Measurements from ENCODE around the gene MDH2.
A peak's percentile ranks its signal among the peaks of the same experiment; 100 is the strongest.
"Not testable (repeated sequence)": the region's sequence is repeated elsewhere in the genome, so short reads cannot be mapped to it uniquely, and the experiment has no call there.

Gene MDH2

GRCh38 chr7:76008156-76008687 is 39.7 kb upstream of the MDH2 start:
- Mint-ChIP-seq H3K4me3 (no peak overlapping the region), H3K27ac (no peak overlapping the region), H3K27me3 (ENCODE audit: low read depth) (no peaks in the 10 kb centered on the region), H3K9me3 (no peaks in the 10 kb centered on the region), H3K36me3 (ENCODE audit: low read depth) (peaks cover 25% of the 10 kb centered on the region), H3K4me1 (peaks cover 20% of the 10 kb centered on the region)
- no peak for TF ChIP-seq CTCF (IDR thresholded peaks at IDR 0.05; ENCODE audit: unreplicated experiment in 3 of 3)

GRCh38 chr7:76009672-76010600 is 38.0 kb upstream of the MDH2 start:
- Mint-ChIP-seq H3K9me3 (no peaks in the 10 kb centered on the region), H3K27ac (peak overlapping the region in 2 of 3 experiments; percentile 41 to 56), H3K27me3 (ENCODE audit: low read depth) (no peaks in the 10 kb centered on the region), H3K4me1 (peaks cover 20% of the 10 kb centered on the region), H3K36me3 (ENCODE audit: low read depth) (peaks cover 23% of the 10 kb centered on the region), H3K4me3 (peak overlapping the region in 1 of 3 experiments; percentile 28)
- no peak for TF ChIP-seq CTCF (IDR thresholded peaks at IDR 0.05; ENCODE audit: unreplicated experiment in 3 of 3)

GRCh38 chr7:76011442-76011861 is 36.5 kb upstream of the MDH2 start:
- TF ChIP-seq CTCF (IDR thresholded peaks at IDR 0.05; ENCODE audit: unreplicated experiment in 3 of 3), result no peak
- Mint-ChIP-seq H3K27me3 (ENCODE audit: low read depth) (no peaks in the 10 kb centered on the region), H3K27ac (peak overlapping the region; percentile 6 to 45 (median 30)), H3K36me3 (ENCODE audit: low read depth) (peaks cover 30% of the 10 kb centered on the region), H3K4me3 (no peak overlapping the region), H3K4me1 (peaks cover 20% of the 10 kb centered on the region), H3K9me3 (no peaks in the 10 kb centered on the region)

GRCh38 chr7:76016191-76016947 is 31.5 kb upstream of the MDH2 start:
- Mint-ChIP-seq H3K4me3 (no peak overlapping the region), H3K27ac (no peak overlapping the region), H3K36me3 (ENCODE audit: low read depth) (peaks cover 44% of the 10 kb centered on the region), H3K4me1 (peaks cover 5% of the 10 kb centered on the region), H3K9me3 (no peaks in the 10 kb centered on the region), H3K27me3 (ENCODE audit: low read depth) (no peaks in the 10 kb centered on the region)
- no peak for TF ChIP-seq CTCF (IDR thresholded peaks at IDR 0.05; ENCODE audit: unreplicated experiment in 3 of 3)

- not testable (repeated sequence) for H3K4me3 Mint-ChIP-seq; H3K9me3 Mint-ChIP-seq; H3K27me3 Mint-ChIP-seq (ENCODE audit: low read depth); H3K27ac Mint-ChIP-seq; H3K4me1 Mint-ChIP-seq
- peaks cover 54% of the 10 kb centered on the region for H3K36me3 Mint-ChIP-seq (ENCODE audit: low read depth)
These were observed 29.4 kb upstream of the MDH2 start for GRCh38 chr7:76018520-76018919.

GRCh38 chr7:76020031-76020714 is 27.7 kb upstream of the MDH2 start:
- no peaks in the 10 kb centered on the region for H3K4me1 Mint-ChIP-seq
- no peaks in the 10 kb centered on the region for H3K27me3 Mint-ChIP-seq (ENCODE audit: low read depth)
- H3K36me3 Mint-ChIP-seq (ENCODE audit: low read depth), result peaks cover 59% of the 10 kb centered on the region
- H3K9me3 Mint-ChIP-seq, result no peaks in the 10 kb centered on the region
- no peak overlapping the region for H3K4me3 Mint-ChIP-seq
- H3K27ac Mint-ChIP-seq, result no peak overlapping the region
- TF ChIP-seq CTCF (IDR thresholded peaks at IDR 0.05; ENCODE audit: unreplicated experiment in 3 of 3), result peak; percentile 69 to 81 (median 75)
